HepG2 (cell line): Measurements from ENCODE around the gene LRIG3. TPM values are rescaled to one million over a fixed set of nuclear protein-coding genes. Genes with fewer than 3 reads are reported as not detected.

Experiments used
- CEBPB ChIP-seq: IDR thresholded peaks from 2 replicates; pipeline ENCODE4 v1.6.1; 2011; ENCODE audit warnings: low read depth, low read length, improper control_type of control experiment, borderline replicate concordance
- SETDB1 ChIP-seq: sonication (generic); formaldehyde crosslinking; IDR thresholded peaks from 2 replicates; pipeline ENCODE4 v1.5.1; 2020; ENCODE audit warnings: missing genetic modification reagents, mild to moderate bottlenecking, borderline replicate concordance
- UBTF ChIP-seq: sonication (generic); formaldehyde crosslinking; IDR thresholded peaks from 2 replicates; pipeline ENCODE4 v1.4.0; 2020; ENCODE audit warnings: mild to moderate bottlenecking, missing genetic modification reagents
- polyA plus RNA-seq, 8 experiments: library from polyadenylated mRNA; depleted of rRNA in 3 of 8; stranded (reverse) in 7 of 8; unstranded in 1 of 8; fragments of >200 nt; fragmentation: Illumina TruSeq in 4 of 8; extraction: Trizol in 4 of 8; gene quantifications; 2 replicates each; pipeline versions ENCODE4 v1.2.1 to v1.2.3, GENCODE V29; 2011 to 2016; ENCODE audit warnings: low read depth in 4 of 8, missing spikeins in 1 of 8, mixed read lengths in 1 of 8; ENCODE audit not compliant: insufficient read depth in 1 of 8
- total RNA-seq, 5 experiments: library from RNA; depleted of rRNA; stranded (reverse); fragments of >200 nt; fragmentation: Illumina TruSeq; extraction: Trizol; gene quantifications; 2 replicates each; pipeline ENCODE4 v1.2.3, GENCODE V29; 2016; ENCODE audit warnings: low read depth in 1 of 5
- TF ChIP-seq, protein P1 (sequence below): sonication (generic); formaldehyde crosslinking; IDR thresholded peaks from 2 replicates; pipeline ENCODE4 v1.4.0; 2020; ENCODE audit warnings: missing genetic modification reagents, borderline replicate concordance
- TF ChIP-seq, protein P2 (sequence below): IDR thresholded peaks from 2 replicates; pipeline ENCODE4 v1.6.1; 2016; ENCODE audit warnings: mild to moderate bottlenecking, missing biosample characterization, missing genetic modification reagents

LRIG3 gene
- total and polyA plus RNA-seq, 2 of the 13 experiments (the other 11 are each of a cell fraction or from before 2014, with no cell fraction given), result 7.7 to 17.4 TPM

DNA sequence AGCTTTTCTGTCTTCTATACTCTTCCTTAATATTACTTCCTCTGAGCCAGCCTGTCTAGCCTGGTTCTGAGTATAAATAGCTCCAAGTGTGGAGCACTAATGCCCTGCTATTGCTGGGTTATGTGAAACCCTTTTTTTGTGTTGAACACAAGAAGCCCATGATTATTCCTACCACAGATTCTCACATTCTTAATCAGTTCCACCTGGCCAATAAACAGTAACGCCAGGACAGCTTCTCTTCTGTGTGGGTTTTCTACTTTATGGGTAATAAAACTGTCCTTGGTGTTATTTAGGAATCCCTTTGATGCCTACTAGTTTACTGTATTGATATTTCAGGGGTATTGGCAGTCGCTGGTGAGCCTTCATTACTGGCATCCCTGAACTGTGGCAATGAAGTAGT is 48.9 kb upstream of the LRIG3 start (continued):
- TF ChIP-seq, protein P1, sequence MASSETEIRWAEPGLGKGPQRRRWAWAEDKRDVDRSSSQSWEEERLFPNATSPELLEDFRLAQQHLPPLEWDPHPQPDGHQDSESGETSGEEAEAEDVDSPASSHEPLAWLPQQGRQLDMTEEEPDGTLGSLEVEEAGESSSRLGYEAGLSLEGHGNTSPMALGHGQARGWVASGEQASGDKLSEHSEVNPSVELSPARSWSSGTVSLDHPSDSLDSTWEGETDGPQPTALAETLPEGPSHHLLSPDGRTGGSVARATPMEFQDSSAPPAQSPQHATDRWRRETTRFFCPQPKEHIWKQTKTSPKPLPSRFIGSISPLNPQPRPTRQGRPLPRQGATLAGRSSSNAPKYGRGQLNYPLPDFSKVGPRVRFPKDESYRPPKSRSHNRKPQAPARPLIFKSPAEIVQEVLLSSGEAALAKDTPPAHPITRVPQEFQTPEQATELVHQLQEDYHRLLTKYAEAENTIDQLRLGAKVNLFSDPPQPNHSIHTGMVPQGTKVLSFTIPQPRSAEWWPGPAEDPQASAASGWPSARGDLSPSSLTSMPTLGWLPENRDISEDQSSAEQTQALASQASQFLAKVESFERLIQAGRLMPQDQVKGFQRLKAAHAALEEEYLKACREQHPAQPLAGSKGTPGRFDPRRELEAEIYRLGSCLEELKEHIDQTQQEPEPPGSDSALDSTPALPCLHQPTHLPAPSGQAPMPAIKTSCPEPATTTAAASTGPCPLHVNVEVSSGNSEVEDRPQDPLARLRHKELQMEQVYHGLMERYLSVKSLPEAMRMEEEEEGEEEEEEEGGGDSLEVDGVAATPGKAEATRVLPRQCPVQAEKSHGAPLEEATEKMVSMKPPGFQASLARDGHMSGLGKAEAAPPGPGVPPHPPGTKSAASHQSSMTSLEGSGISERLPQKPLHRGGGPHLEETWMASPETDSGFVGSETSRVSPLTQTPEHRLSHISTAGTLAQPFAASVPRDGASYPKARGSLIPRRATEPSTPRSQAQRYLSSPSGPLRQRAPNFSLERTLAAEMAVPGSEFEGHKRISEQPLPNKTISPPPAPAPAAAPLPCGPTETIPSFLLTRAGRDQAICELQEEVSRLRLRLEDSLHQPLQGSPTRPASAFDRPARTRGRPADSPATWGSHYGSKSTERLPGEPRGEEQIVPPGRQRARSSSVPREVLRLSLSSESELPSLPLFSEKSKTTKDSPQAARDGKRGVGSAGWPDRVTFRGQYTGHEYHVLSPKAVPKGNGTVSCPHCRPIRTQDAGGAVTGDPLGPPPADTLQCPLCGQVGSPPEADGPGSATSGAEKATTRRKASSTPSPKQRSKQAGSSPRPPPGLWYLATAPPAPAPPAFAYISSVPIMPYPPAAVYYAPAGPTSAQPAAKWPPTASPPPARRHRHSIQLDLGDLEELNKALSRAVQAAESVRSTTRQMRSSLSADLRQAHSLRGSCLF (CRISPR knock-in tag), result no peak
- TF ChIP-seq, protein P2, sequence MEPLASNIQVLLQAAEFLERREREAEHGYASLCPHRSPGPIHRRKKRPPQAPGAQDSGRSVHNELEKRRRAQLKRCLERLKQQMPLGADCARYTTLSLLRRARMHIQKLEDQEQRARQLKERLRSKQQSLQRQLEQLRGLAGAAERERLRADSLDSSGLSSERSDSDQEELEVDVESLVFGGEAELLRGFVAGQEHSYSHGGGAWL (CRISPR knock-in tag), result no peak
- TF ChIP-seq SETDB1 (CRISPR knock-in tag), result no peak
- TF ChIP-seq UBTF (CRISPR knock-in tag), result no peak
- no peak for TF ChIP-seq CEBPB
